ENCODE results near the gene ZMAT1.
"Not testable (repeated sequence)": the region's sequence is repeated elsewhere in the genome, so short reads cannot be mapped to it uniquely, and the experiment has no call there.

ZMAT1 gene

GRCh38 chrX:101931488-101932248 is at the start of gene ZMAT1:
TSS of gene ZMAT1 (minus strand) at chrX:101932027. CDS start at chrX:101932008, 19 bp downstream.
- DNase-seq = peak; percentile 70

- no peak for DNase-seq
These were observed 45.3 kb upstream of the ZMAT1 start for GRCh38 chrX:101977106-101977505.

- no peak for DNase-seq
These were observed 41.2 kb upstream of the ZMAT1 start for GRCh38 chrX:101973066-101973465.

- DNase-seq = not testable (repeated sequence)
These were observed 33.2 kb upstream of the ZMAT1 start for GRCh38 chrX:101964923-101965539.

GRCh38 chrX:101958139-101958538 is 26.3 kb upstream of the ZMAT1 start:
- DNase-seq = no peak

- DNase-seq = no peak
These were observed 25.3 kb upstream of the ZMAT1 start for GRCh38 chrX:101957174-101957573.

GRCh38 chrX:101956556-101956955 is 24.7 kb upstream of the ZMAT1 start:
- DNase-seq = no peak

- DNase-seq = no peak
These were observed 18.8 kb upstream of the ZMAT1 start for GRCh38 chrX:101950581-101950980.

- DNase-seq = no peak
These were observed 383 bp upstream of the ZMAT1 start for GRCh38 chrX:101932249-101932570.

GRCh38 chrX:101931136-101931487 is 715 bp downstream of the ZMAT1 start:
- no peak for DNase-seq

- DNase-seq = no peak
These were observed 6.1 kb downstream of the ZMAT1 start for GRCh38 chrX:101925733-101926132.

GRCh38 chrX:101918751-101919150 is 13.1 kb downstream of the ZMAT1 start:
- DNase-seq = no peak

- DNase-seq = no peak
These were observed 25.6 kb downstream of the ZMAT1 start for GRCh38 chrX:101906136-101906796.

GRCh38 chrX:101904996-101905395 is 26.8 kb downstream of the ZMAT1 start:
- DNase-seq = no peak
